K562 (cell line): Measurements from ENCODE around the gene PTCH2. TPM values are rescaled to one million over a fixed set of nuclear protein-coding genes. Genes with fewer than 3 reads are reported as not detected.

ENCODE experiments used
- ARID3A ChIP-seq: IDR thresholded peaks from 2 replicates; pipeline ENCODE4 v1.6.1; 2012; ENCODE audit warnings: low read depth, low read length, improper control_type of control experiment, borderline replicate concordance
- DLX4 ChIP-seq: fragments of 250-450 bp; sonication (Bioruptor Pico); IDR thresholded peaks from 2 replicates; pipeline ENCODE4 v1.6.1; 2021; ENCODE audit warnings: mild to moderate bottlenecking
- EP400 ChIP-seq: fragments of 450-650 bp; IDR thresholded peaks from 2 replicates; pipeline ENCODE4 v1.6.1; 2017; ENCODE audit warnings: antibody characterized with exemption, mild to moderate bottlenecking, moderate library complexity
- IRF2 ChIP-seq: sonication (generic); formaldehyde crosslinking; IDR thresholded peaks from 2 replicates; pipeline ENCODE4 v1.8.1; 2022; ENCODE audit warnings: mild to moderate bottlenecking, missing genetic modification reagents
- L3MBTL2 ChIP-seq: fragments of 450-650 bp; IDR thresholded peaks from 2 replicates; pipeline ENCODE4 v1.6.1; 2016; ENCODE audit warnings: mild to moderate bottlenecking, moderate library complexity
- MTA2 ChIP-seq: fragments of 450-650 bp; IDR thresholded peaks from 2 replicates; pipeline ENCODE4 v1.6.1; 2016; ENCODE audit warnings: low read depth
- RBM14 ChIP-seq: fragments of 200-400 bp; formaldehyde crosslinking; IDR thresholded peaks from 2 replicates; pipeline ENCODE4 v1.6.1; 2018; ENCODE audit warnings: low read depth, mild to moderate bottlenecking, low read length, moderate library complexity, borderline replicate concordance; ENCODE audit not compliant: insufficient read depth
- SMAD1 ChIP-seq: fragments of 150-350 bp; IDR thresholded peaks from 2 replicates; pipeline ENCODE4 v1.6.1; 2014; ENCODE audit warnings: low read length, low read depth; ENCODE audit not compliant: partially characterized antibody
- TCF3 ChIP-seq: sonication (generic); formaldehyde crosslinking; IDR thresholded peaks from 2 replicates; pipeline ENCODE4 v1.4.0; 2020; ENCODE audit warnings: mild to moderate bottlenecking, missing genetic modification reagents
- TFAP4 ChIP-seq: sonication (generic); formaldehyde crosslinking; IDR thresholded peaks from 2 replicates; pipeline ENCODE4 v1.8.0; 2022; ENCODE audit warnings: missing genetic modification reagents, mild to moderate bottlenecking, moderate library complexity, borderline replicate concordance
- XRCC3 ChIP-seq: fragments of 450-650 bp; IDR thresholded peaks from 2 replicates; pipeline ENCODE4 v1.6.1; 2017; ENCODE audit warnings: mild to moderate bottlenecking, moderate library complexity
- polyA plus RNA-seq, 8 experiments: library from polyadenylated mRNA; depleted of rRNA in 4 of 8; stranded (reverse) in 5 of 8; unstranded in 3 of 8; fragments of >200 nt; fragmentation: Nextera tagmentation in 2 of 8; fragmentation: Illumina TruSeq in 1 of 8; extraction: Ambion mirVana in 2 of 8; extraction: Trizol in 1 of 8; gene quantifications; 2 replicates each; pipeline versions ENCODE4 v1.2.1 to v1.2.3, GENCODE V29; 2011 to 2014; ENCODE audit warnings: inconsistent platforms in 1 of 8, missing spikeins in 1 of 8
- total RNA-seq, 7 experiments: library from RNA; depleted of rRNA in 6 of 7; stranded (reverse); fragments of >200 nt in 6 of 7; fragmentation: Illumina TruSeq in 2 of 7; extraction: Trizol in 2 of 7; gene quantifications; 2 replicates each; pipeline versions ENCODE4 v1.2.1 to v1.2.3, GENCODE V29; 2011 to 2021; ENCODE audit warnings: low replicate concordance in 1 of 7
- TF ChIP-seq, protein P1 (sequence below), 2 experiments: IDR thresholded peaks in 1 of 2; conservative IDR thresholded peaks in 1 of 2; 2 replicates each; pipeline ENCODE4 v1.6.1; 2016; ENCODE audit warnings: low read depth in 2 of 2, mild to moderate bottlenecking in 1 of 2, missing compliant biosample characterization in 1 of 2, missing genetic modification characterization in 1 of 2, moderate library complexity in 1 of 2
- TF ChIP-seq, protein P2 (sequence below): fragments of 450-650 bp; IDR thresholded peaks from 2 replicates; pipeline ENCODE4 v1.6.1; 2017; ENCODE audit warnings: antibody characterized with exemption, mild to moderate bottlenecking

The PTCH2 gene
- total and polyA plus RNA-seq, 9 of the 15 experiments (the other 6 are each of a cell fraction or from before 2014, with no cell fraction given): 0.15 to 27.3 (median 0.48) TPM; not detected in 1

DNA sequence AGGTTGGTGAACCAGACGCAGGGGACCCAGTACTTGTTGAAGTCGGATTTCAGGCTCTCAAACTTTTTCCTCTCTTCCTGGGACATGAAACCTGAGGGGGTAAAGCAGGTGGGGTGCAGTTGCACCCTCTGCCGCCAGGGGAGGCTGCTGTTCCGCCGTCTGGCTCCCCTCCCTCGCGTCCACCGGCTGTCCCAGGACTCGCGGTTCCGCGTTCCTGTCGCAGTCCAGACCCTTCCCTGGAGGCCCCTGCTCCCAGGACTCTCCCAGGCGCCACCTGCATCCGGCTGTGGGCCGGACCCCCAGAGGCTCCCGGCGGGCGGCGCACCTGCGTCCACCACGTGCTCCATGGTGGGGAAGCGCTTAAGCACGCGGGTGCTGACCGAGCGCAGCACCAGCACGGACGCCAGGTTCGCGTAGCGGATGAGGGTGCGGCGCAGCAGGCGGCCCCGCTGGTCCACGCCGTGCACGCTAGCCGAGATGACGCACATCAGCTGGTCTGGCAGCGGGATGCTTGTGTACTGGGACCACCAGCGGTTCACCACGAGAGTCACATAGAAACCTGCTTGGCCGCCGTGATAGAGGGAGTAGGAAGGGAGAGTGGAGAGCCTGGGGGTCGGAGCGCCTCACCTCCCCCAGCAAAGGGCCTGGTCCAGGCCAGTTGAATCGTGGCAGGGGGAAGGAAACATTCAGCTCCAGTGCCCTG lies 56.8 kb downstream of the PTCH2 start (continued):
- TF ChIP-seq ARID3A: no peak
- TF ChIP-seq, protein P1, sequence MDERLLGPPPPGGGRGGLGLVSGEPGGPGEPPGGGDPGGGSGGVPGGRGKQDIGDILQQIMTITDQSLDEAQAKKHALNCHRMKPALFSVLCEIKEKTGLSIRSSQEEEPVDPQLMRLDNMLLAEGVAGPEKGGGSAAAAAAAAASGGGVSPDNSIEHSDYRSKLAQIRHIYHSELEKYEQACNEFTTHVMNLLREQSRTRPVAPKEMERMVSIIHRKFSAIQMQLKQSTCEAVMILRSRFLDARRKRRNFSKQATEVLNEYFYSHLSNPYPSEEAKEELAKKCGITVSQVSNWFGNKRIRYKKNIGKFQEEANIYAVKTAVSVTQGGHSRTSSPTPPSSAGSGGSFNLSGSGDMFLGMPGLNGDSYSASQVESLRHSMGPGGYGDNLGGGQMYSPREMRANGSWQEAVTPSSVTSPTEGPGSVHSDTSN (CRISPR knock-in tag; IDR thresholded peaks at IDR 0.05; ENCODE audit: low read depth): no peak
- TF ChIP-seq, protein P1 (tag; conservative IDR thresholded peaks at IDR 0.05; ENCODE audit: low read depth): no peak
- TF ChIP-seq DLX4 (CRISPR knock-in tag): no peak
- TF ChIP-seq TCF3 (CRISPR knock-in tag): peak; percentile 23; the same call in 1 of the 2 replicates
- no peak for TF ChIP-seq MTA2
- no peak for TF ChIP-seq IRF2 (CRISPR knock-in tag)
- TF ChIP-seq, protein P2, sequence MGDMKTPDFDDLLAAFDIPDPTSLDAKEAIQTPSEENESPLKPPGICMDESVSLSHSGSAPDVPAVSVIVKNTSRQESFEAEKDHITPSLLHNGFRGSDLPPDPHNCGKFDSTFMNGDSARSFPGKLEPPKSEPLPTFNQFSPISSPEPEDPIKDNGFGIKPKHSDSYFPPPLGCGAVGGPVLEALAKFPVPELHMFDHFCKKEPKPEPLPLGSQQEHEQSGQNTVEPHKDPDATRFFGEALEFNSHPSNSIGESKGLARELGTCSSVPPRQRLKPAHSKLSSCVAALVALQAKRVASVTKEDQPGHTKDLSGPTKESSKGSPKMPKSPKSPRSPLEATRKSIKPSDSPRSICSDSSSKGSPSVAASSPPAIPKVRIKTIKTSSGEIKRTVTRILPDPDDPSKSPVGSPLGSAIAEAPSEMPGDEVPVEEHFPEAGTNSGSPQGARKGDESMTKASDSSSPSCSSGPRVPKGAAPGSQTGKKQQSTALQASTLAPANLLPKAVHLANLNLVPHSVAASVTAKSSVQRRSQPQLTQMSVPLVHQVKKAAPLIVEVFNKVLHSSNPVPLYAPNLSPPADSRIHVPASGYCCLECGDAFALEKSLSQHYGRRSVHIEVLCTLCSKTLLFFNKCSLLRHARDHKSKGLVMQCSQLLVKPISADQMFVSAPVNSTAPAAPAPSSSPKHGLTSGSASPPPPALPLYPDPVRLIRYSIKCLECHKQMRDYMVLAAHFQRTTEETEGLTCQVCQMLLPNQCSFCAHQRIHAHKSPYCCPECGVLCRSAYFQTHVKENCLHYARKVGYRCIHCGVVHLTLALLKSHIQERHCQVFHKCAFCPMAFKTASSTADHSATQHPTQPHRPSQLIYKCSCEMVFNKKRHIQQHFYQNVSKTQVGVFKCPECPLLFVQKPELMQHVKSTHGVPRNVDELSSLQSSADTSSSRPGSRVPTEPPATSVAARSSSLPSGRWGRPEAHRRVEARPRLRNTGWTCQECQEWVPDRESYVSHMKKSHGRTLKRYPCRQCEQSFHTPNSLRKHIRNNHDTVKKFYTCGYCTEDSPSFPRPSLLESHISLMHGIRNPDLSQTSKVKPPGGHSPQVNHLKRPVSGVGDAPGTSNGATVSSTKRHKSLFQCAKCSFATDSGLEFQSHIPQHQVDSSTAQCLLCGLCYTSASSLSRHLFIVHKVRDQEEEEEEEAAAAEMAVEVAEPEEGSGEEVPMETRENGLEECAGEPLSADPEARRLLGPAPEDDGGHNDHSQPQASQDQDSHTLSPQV: 0 out of 2 replicates have a peak, but pooled peaks have one; percentile 4
- TF ChIP-seq XRCC3: no peak
- TF ChIP-seq L3MBTL2: peak; percentile 64; the same call in 1 of the 2 replicates
- TF ChIP-seq TFAP4 (CRISPR knock-in tag): peak; percentile 70; the same call in 1 of the 2 replicates
- no peak for TF ChIP-seq SMAD1
- peak; percentile 53; the same call in 1 of the 2 replicates for TF ChIP-seq EP400
- TF ChIP-seq RBM14: no peak
